HG03066 (cell line): ENCODE data around the gene PSTPIP1.

Source experiments
- ATAC-seq: cut with Tn5 transposase; IDR thresholded peaks from one replicate; pipeline ENCODE4 v1.9.1; 2021; ENCODE audit warnings: low read depth; ENCODE audit not compliant: unreplicated experiment

The PSTPIP1 gene

DNA sequence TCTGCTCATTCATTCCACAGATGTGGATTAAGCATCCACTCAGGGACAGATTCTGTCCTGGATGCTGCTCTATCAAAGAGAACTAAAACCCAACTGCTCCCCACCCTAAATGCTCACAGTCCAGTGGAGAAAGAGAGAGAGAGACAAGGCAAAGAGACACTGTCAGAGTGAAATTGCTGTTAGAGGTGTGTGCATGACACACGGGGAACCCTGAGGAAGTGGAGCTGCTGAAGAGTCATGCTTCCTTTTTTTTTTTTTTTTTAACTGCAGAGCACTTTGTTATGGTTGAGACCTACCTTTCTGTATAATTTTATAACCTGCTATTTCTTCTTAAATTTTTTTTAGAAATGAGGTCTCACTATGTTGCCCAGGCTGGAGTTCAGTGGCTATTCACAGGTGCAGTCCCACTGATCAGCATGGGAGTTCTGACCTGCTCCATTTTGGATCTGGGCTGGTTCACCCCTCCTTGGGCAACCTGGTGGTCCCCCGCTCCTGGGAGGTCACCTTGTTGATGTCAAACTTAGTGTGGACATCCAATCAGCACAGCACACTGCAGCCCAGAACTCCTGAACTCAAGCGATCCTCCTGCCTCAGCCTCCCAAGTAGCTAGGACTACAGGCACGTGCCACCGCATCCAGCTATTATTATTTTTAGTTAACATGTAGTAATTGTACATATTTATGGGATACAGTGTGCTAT lies 18.2 kb upstream of the PSTPIP1 start:
- no peak for ATAC-seq

DNA sequence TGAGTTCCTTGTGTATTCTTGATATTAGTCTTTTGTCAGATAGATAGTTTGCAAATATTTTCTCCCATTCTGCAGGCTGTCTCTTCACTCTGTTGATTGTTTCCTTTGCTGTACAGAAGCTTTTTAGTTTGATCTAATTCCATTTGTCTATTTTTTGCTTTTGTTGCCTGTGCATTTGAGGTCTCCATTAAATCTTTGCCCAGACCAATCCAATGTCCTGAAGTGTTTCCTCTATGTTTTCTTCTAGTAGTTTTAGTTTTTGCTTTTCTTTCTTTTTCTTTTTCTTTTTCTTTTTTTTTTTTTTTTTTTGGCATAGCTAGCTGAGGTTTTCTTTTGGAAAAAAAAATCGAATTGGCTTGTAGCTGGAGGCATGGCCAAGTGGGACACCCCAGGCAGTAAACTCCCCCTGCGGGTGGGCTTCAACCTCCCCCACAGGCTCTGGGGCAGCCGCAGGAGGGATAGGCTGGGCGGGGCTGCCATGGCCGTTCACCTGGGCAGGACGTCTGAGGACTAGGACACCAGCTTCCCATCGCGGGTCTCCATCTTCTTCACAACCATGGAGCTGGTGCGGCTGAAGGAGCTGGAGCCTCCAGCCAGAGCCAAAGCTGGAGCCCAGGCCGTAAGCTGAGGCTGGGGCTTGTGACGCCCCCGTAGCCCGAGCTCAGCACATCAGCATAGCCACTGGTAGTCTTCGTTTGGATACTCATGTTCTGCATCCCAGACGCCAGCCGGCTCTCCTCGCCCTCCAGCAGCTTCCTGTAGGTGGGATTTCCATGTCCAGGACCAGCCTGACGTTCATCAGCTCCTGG lies 16.2 kb upstream of the PSTPIP1 start:
- no peak for ATAC-seq

DNA sequence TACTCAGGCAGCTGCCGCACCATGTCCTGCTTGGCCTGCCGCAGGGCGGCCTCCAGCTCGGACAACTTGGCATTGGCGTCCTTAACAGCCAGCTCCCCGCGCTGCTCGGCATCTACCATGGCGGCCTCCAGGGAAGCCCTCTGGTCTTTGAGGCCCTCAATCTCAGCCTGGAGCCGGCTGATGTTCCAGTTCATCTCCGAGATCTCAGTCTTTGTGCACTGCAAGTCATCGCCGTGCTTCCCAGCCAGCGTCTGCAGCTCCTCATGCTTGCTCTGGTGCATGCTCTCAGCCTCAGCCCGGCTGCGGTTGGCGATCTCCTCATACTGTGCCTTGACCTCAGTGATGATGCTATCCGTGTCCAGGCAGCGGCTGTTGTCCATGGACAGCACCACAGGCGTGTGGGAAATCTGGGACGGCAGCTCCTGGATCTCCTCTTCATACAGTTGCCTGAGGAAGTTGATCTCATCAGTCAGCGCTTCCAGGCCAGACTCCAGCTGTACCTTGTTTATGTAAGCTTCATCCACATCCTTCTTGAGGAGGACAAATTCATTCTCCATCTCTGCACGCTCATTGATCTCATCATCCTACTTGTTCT lies 15.5 kb upstream of the PSTPIP1 start:
- no peak for ATAC-seq

DNA sequence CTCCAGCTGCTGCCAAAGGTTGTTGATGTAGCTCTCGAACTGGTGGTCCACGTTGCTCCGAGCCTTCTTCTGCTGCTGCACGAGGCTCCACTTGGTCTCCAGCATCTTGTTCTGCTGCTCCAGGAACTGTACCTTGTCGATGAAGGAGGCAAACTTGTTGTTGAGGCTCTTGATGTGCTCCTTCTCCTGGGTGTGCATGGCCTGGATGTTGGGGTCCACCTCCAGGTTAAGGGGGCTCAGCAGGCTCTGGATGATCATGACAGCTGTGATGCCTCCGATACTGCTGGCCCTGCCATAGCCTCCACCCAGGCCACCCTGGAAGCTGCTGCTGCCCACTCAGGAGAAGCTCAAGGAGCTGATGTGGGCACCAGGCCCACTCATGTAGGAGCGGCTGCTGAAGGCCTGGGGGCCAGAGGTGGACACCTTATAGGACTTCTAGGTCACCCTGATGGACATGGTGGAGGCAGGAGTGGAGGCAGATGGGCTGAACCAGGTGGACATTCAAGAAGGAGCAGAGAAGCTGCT lies 14.9 kb upstream of the PSTPIP1 start:
- no peak for ATAC-seq

DNA sequence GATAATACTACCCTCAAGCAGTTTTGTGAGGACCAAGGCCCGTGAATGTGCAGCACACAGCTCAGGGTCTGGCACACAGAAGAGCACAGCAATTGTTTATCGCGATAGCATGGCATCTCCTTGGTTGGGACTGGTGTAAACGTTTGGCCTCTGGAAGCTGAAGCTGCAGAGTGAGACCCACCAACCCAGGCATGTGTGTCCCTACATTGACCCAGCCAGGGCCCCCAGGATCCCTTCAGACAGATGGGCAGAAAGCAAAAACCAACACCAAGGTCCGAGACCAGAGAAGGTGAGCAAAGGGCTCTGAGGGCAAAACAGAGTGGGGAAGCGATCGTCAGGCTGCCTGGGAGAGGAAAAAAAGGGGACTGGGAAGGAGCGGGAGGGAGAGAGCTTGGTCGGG lies 12.6 kb upstream of the PSTPIP1 start:
- no peak for ATAC-seq

DNA sequence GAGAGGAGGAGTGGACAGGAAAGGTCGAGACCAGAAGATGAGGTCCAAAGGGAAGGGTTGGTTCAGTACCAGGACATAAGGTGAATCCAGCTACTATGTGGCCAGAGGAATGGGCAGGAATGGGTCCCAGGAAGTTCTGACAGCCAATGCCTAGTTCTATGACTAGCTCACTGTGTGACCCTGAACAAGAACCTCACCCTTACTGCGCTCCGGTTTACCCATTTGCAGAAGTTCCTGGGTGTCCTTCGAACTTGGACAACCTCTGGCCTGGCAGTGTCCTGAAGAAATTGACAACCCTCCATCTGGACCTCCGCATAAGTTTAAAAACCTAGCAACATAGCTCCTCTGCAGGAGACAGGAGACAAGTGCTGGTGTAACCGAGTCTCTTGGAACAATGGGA lies 12.2 kb upstream of the PSTPIP1 start:
- no peak for ATAC-seq

DNA sequence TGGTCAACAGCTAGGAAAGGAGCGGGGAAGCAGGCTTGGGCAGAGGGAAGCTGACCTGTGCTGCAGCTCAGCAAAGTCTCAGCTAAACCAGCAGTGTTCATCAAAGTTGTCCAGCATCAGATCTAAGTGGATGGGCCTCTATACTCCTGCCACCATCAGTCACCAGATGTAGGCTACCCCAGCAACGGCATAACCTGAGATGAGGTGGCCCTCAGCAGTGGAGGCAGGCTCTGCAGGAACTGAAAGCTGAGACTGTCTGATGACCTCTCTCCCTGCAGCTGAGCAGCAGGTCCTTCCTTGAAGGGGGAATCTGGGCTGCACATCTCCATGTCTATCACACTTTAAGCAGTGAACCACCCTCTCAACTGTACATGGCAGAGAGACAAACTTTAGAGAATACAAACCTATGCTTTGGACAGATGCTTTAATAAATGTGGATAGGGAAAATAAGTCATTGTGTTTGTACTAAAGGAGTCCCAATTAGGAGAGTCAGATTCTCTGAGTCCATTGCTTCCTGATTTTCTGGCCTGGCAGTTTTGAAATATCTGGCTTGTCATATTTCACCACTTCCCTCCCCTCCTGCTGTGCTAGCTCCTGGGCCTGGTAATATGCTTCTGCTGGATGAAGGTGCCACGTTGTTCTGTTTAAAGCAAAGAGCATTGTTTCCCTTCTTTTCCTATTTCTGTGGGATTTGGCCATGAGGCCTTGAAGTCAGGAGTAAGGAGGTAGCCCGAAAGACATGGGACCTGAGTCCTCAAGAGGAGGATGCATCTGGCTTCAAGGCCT lies 11.1 kb upstream of the PSTPIP1 start:
- no peak for ATAC-seq

DNA sequence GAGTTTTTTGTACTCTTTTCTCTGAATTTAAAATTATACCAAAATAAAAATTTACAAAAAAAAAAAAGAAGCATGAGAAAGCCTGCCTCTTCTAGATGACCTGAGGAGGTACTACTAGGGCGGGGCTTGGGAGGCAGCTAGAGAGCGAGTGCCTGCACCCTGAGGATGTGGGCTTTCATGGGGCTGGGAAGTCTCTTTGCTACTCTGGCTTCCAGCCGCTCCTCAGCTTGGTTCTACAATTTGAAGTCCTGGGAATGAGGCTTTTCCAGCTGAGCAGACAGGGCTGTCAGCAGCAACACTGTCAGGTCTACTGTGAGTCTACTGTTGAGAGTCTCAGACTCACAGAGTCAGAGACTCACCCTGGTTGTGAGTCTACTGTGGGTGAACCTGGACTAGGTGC lies 8.2 kb upstream of the PSTPIP1 start:
- no peak for ATAC-seq

DNA sequence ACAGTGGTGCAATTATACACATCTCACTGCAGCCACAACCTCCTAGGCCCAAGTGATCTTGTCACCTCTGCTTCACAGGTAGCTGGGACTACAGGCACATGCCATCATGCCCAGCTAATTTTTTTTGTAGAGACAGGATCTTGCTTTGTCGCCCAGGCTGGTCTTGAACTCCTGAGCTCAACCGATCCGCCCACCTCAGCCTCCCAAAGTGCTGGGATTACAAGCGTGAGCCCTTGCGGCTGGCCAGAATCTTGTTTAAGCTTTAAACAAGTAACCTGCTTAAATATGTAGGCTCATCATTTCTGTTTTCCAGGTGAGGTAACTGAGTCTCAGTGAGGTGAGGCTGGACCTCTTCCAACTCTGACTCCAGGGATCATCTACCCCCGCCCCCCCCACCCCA lies 7.7 kb upstream of the PSTPIP1 start:
- no peak for ATAC-seq

DNA sequence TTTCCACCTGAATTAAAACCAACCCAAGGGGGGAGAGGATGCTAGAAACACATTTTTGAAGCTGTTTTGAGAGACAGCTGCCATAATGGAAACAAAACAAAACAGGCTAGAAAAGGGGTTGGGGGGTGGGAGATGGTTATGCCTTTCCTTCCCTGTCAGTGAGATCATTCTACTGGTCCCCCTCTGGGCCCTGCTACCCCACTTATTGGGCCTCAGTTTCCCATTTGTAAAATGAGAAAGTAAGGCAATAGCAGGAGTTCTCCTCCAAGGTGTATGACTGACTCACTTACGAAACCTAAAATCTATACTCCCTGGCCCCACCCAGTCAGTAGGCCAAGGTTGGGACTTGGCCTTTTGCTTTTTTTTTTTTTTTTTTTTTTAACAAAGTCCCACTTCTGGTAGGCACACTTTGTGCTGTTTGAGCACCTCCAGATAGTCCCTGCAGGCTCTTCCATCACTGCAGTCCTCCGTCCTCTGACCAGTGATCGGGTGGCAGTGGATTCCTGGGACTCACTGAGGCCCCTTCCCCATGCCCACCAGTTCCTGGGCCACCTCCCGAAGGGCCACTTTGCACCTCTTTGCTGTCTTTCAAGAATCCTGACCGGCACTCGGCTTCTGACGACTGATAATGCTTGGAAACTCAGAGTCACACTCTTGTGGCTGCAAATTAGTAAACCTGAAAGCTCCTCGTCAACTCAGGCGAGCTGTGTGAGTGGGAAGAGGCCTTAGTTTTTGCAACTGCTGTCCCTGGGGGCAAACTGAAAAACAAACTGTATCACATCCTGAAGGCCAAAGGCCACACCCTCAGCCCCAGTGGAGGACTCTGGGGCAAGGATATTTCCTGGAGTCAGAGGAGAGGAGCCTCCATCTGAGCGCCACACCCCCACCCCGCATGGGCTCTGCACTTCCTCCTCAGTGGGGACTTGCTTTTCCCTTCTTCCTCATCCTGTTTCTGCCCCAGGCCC lies 6.7 kb upstream of the PSTPIP1 start:
- ATAC-seq, result peak; percentile 75

DNA sequence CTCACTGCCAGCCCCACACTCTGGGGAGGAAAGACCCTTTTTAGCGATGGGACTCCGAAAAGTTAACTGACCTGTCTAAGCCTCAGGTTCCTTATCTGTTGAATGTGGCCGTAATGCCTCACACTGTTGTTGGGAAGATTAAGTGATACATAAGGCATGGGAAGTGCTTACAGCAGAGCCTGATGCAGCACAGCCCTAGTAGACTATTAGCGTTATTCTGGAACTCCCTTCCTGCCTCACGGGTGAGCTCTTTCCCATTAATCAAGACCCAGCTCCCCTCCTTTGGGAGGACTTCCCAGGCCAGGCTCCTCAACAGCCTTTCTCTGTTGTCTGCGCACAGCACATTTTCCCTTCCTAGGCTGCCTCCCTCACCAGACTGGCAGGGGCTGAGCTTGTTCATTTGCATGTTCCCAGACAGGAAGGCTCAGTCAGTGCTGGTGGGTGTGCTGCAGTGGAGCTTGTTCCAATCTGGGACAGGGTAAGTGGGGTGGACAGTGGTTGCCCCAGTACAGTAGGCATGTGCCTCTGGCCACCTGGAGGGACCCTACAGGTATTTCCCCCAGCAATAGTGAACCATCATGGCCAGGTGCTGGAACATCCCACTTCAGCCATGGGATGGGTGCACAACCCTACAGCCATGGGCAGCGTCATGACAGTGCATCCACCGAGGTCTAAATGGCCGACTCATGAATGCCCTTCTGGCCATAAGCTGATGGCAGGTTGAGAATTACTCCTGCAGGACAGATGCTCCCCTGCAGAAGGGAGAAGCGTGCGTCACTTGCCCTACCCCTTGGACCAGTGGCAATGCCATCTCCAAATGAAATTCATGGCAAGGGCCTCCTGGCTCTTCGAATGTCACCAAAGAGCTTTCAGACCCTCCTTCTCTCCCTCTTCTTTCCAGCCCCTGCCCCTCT lies 5.8 kb upstream of the PSTPIP1 start:
- no peak for ATAC-seq

DNA sequence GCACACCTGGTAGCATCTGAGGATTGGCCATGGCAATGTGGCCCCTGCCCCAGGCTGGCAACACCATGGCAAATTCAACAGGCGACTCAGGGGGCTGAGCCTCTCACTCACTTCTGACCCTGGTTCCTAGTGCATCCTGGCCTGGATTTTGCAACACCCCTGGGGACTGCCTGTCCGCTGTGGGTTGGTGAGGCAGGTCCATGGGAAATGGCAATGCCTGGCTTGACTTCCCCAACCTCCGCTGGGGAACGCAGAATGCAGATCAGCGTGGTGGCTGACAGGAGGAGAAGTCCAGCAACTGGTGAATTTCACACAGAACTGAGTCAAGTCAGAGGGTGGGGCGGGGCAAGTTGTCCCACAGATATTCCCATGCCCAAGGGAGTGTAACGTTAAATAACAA lies 3.9 kb upstream of the PSTPIP1 start:
- no peak for ATAC-seq

DNA sequence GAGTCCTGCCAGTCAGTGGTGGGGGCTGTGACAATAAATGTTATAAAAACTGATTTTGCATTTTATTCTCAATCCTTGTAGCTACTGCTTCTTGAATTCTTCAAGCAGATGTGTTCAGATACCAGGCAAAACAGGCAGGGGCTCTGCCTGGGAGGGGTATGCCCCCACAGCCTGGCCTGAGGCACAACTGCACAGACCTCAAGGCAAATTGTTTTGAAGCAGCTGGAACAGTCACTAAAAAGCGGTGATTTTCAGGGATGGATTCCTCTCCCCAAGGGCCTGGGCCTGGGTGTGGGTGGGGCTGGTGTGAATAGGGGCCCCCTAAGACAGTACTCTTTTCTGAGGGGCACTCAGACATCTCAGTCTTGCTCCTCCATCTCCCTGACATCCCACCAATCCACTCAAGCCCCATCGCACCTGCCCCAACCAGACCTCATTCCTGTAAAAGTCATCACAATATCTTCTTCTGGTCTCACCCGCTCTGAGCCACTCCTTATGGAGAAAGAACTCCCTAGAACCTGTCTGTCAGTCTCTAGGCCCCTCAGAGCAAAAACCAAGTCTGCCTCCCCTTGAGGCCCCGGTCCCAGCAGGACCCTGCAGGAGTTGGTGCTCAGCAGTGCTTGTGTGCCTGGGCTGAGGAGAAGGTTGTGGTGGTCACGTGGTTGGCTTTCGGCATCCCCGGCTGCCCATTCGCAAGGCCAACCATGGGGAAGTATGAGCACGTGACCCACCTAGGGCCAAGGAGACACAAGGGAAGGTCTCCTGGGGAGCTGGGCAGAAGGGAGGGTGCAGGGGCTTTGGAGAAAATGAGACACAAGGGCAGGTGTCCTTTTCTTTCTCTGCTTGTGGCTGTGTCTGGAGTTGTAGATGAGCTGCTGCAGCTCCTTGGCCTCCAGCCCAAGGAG lies 2.9 kb upstream of the PSTPIP1 start:
- no peak for ATAC-seq

DNA sequence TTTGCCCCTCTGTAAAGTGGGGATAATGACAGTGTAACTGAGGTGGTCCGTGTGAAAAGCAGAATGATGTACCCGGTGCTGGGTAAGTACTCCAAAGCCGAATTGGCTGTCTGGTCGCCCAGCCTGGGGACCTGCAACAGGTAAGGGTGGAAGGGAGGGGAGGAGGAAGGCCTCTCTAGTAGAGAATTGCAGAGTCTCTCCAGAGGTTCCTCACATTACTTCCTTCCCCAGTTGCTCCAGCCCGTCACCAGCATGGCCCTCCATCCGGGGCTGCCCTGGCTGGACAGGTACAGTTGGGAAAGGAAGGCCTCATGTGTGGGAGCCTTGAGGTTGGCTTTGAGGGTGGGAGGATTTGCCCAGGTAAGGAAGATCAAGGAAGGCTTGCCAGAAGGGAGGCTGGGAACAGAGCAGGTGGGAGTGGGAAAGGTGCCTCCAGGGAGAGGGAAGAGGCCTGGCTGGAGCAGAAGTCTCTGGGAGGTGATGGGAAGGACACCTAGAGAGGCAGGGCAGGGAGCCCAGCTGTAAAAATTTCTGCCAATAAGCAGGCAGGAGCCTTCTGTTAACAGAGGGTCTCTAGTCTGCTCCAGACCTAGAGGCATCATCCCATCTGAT lies 1.7 kb upstream of the PSTPIP1 start:
- ATAC-seq, result no peak

DNA sequence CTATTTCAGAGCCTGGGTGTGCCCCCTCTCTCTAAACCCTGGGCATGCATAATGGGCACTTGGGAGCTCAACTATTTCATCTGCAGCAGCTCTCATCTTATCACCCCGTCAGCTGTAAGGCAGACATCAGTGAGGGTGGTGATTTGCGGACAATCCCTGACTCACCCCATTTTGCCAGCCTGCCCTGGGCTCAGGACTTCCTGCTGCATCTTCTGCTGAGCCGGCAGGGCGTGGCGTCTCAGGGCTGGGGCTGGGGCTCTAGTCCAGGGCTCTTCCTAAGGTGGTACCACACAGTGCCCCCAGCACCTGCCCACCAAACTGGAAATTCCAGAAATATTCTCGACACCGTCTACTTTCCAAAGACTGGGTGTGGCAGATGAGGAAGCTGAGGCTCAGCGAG lies 925 bp upstream of the PSTPIP1 start:
- ATAC-seq, result no peak

DNA sequence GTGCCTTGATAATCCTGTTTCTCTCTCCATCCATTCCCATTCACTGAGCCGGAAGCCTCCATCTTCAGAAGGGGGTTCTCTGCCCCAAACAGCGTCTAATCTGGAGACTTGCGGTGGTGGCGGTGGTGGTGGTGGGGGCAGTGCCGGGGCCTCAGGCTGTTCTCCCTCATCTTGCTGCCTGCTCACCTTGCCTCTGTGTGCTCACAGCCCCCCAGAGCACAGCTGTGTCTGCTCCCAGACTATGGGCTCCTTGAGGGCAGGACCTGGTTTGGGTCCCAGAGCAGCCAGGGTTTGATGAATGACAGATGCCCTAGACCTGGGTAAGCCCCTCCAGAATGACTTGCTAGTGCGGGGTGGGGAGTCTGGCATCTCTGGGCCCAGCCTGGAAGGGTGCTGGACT lies 430 bp upstream of the PSTPIP1 start:
- no peak for ATAC-seq

DNA sequence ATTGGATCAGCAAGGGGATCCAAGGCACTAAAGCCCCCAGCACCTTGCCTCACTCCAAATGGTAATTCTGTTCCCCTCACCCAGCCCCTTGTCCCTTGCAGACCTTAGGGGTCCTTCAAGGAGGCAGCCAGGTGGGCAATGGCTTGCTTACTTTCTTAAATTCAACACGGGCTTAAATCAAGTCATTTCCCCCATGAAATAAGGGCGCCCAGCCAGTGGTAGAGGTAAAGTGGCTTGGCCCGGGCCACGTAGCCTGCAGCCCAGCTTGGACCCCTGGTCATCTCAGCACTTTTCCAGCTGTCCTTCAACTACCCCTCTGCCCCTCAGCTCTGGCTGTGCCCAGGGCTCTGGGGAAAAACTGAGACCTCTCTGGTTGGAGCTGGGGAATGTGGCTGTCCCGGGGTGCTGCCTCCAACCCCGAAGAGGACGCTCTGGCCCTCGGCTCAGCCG lies 1.2 kb downstream of the PSTPIP1 start:
- no peak for ATAC-seq
